Skeletal muscle tissue (tissue), 5 donors: ENCODE results near the gene POLR1C. TPM values are rescaled to one million over a fixed set of nuclear protein-coding genes. Genes with fewer than 3 reads are reported as not detected.
"Not testable (repeated sequence)": the region's sequence is repeated elsewhere in the genome, so short reads cannot be mapped to it uniquely, and the experiment has no call there.

ENCODE experiments used
- H3K27ac ChIP-seq: one replicate; pipeline ENCODE4 v1.7.0; 2013; ENCODE audit warnings: mild to moderate bottlenecking, low read depth, low read length, inconsistent platforms
- H3K27me3 ChIP-seq, 3 donors: one replicate each; pipeline ENCODE4 v1.7.0; 2013; ENCODE audit warnings: low read length in 3 of 3; ENCODE audit not compliant: control insufficient read depth in 3 of 3, insufficient read depth in 3 of 3
- H3K36me3 ChIP-seq, 3 donors: one replicate each; pipeline ENCODE4 v1.7.0; 2013; ENCODE audit warnings: low read length in 3 of 3; ENCODE audit not compliant: control insufficient read depth in 3 of 3, insufficient read depth in 3 of 3
- H3K4me1 ChIP-seq, 3 donors: one replicate each; pipeline ENCODE4 v1.7.0; 2013; ENCODE audit warnings: low read length in 3 of 3, mild to moderate bottlenecking in 3 of 3; ENCODE audit not compliant: control insufficient read depth in 3 of 3, insufficient read depth in 3 of 3
- H3K4me3 ChIP-seq, 3 donors: one replicate each; pipeline ENCODE4 v1.7.0; 2013; ENCODE audit warnings: low read length in 3 of 3
- H3K9ac ChIP-seq, 3 donors: one replicate each; pipeline ENCODE4 v1.7.0; 2013; ENCODE audit warnings: low read length in 3 of 3, mild to moderate bottlenecking in 3 of 3, moderate library complexity in 2 of 3, low read depth in 1 of 3
- H3K9me3 ChIP-seq, 3 donors: one replicate each; pipeline ENCODE4 v1.7.0; 2013; ENCODE audit warnings: low read length in 3 of 3; ENCODE audit not compliant: control insufficient read depth in 3 of 3
- small RNA-seq: library from RNA; depleted of rRNA; stranded (forward); fragments of <200 nt; gene quantifications from one replicate; pipeline ENCODE3, GENCODE V24; 2014
- total RNA-seq: library from RNA; depleted of rRNA; stranded (reverse); fragments of >200 nt; gene quantifications from one replicate; pipeline ENCODE4 v1.2.3, GENCODE V29; 2014
- donor health status: Osteomylitis.

POLR1C gene
- total RNA-seq, 1 donor from 2014 or later: 21.9 TPM

GRCh38 chr6:43541774-43542471 lies 25.0 kb downstream of the POLR1C start:
- Histone ChIP-seq H3K27me3 (no peaks in the 10 kb centered on the region), H3K9me3 (no peaks in the 10 kb centered on the region), H3K9ac (no peak overlapping the region), H3K4me1 (no peaks in the 10 kb centered on the region), H3K27ac (no peak overlapping the region), H3K4me3 (no peak overlapping the region), H3K36me3 (peaks cover 11 to 34% (median 32%) of the 10 kb centered on the region in 3 donors)

- no peak overlapping the region for H3K4me3 ChIP-seq
- H3K27me3 ChIP-seq: no peaks in the 10 kb centered on the region
- peaks cover 28 to 54% (median 41%) of the 10 kb centered on the region in 3 donors for H3K36me3 ChIP-seq
- no peak overlapping the region for H3K9ac ChIP-seq
- no peak overlapping the region for H3K27ac ChIP-seq
- no peaks in the 10 kb centered on the region for H3K9me3 ChIP-seq
- no peaks in the 10 kb centered on the region for H3K4me1 ChIP-seq
These were observed 27.6 kb downstream of the POLR1C start for GRCh38 chr6:43544461-43544860.

- H3K27ac ChIP-seq: no peak overlapping the region
- no peaks in the 10 kb centered on the region for H3K27me3 ChIP-seq
- no peak overlapping the region for H3K9ac ChIP-seq
- no peaks in the 10 kb centered on the region for H3K9me3 ChIP-seq
- no peaks in the 10 kb centered on the region for H3K4me1 ChIP-seq
- no peak overlapping the region for H3K4me3 ChIP-seq
- H3K36me3 ChIP-seq: peaks cover 37 to 78% (median 63%) of the 10 kb centered on the region in 3 donors
These were observed 30.3 kb downstream of the POLR1C start for GRCh38 chr6:43547222-43547621.

- not testable (repeated sequence) for H3K9me3 ChIP-seq, H3K27ac ChIP-seq, H3K4me1 ChIP-seq, H3K9ac ChIP-seq, H3K4me3 ChIP-seq, H3K27me3 ChIP-seq
- H3K36me3 ChIP-seq: peaks cover 31 to 80% (median 65%) of the 10 kb centered on the region in 3 donors
These were observed 40.7 kb downstream of the POLR1C start for GRCh38 chr6:43557620-43558019.

GRCh38 chr6:43559328-43559727 lies 42.4 kb downstream of the POLR1C start:
- H3K27me3 ChIP-seq: no peaks in the 10 kb centered on the region
- H3K4me3 ChIP-seq: no peak overlapping the region
- no peaks in the 10 kb centered on the region for H3K9me3 ChIP-seq
- no peak overlapping the region for H3K27ac ChIP-seq
- H3K4me1 ChIP-seq: no peaks in the 10 kb centered on the region
- no peak overlapping the region for H3K9ac ChIP-seq
- peaks cover 26 to 80% (median 63%) of the 10 kb centered on the region in 3 donors for H3K36me3 ChIP-seq

- H3K36me3 ChIP-seq: peaks cover 26 to 41% (median 39%) of the 10 kb centered on the region in 3 donors
- H3K9me3 ChIP-seq: no peaks in the 10 kb centered on the region
- H3K9ac ChIP-seq: no peak overlapping the region
- H3K27ac ChIP-seq: no peak overlapping the region
- no peak overlapping the region for H3K4me3 ChIP-seq
- H3K4me1 ChIP-seq: peaks cover 6 to 8% (median 7%) of the 10 kb centered on the region in 3 donors
- H3K27me3 ChIP-seq: no peaks in the 10 kb centered on the region
These were observed 54.1 kb downstream of the POLR1C start for GRCh38 chr6:43570876-43571441.

Small RNA genes within 50 kb of the gene (small RNA-seq; reads per million reads assigned to genes)
- gene RF00426: not detected
- not detected for gene RNU6-1113P

Other genes with a start within 250 kb of the POLR1C start
- gene SLC22A7, start 218.8 kb upstream of the POLR1C start, total RNA-seq: not detected
- gene CRIP3, start 208.3 kb upstream of the POLR1C start, total RNA-seq: 2.1 TPM
- gene ZNF318, start 147.4 kb upstream of the POLR1C start, total RNA-seq: 6.3 TPM
- gene ABCC10, start 89.5 kb upstream of the POLR1C start, total RNA-seq: 8.9 TPM
- 1.6 TPM for gene DLK2, start 61.5 kb upstream of the POLR1C start, total RNA-seq
- 7.8 TPM for gene TJAP1, start 39.5 kb upstream of the POLR1C start, total RNA-seq
- 0.52 TPM for gene LRRC73, start 6.7 kb upstream of the POLR1C start, total RNA-seq
- 54.3 TPM for gene YIPF3, start 163 bp upstream of the POLR1C start, total RNA-seq
- gene XPO5, start 58.9 kb downstream of the POLR1C start, total RNA-seq: 35.0 TPM
- gene POLH, start 59.1 kb downstream of the POLR1C start, total RNA-seq: 9.9 TPM
- 30.8 TPM for gene GTPBP2, start 112.2 kb downstream of the POLR1C start, total RNA-seq
- 25.1 TPM for gene MAD2L1BP, start 118.8 kb downstream of the POLR1C start, total RNA-seq
- gene RSPH9, start 127.9 kb downstream of the POLR1C start, total RNA-seq: 0.52 TPM
- gene MRPS18A, start 170.7 kb downstream of the POLR1C start, total RNA-seq: 44.4 TPM